ENCODE data around the gene IGFBP5. TPM values are rescaled to one million over a fixed set of nuclear protein-coding genes. Genes with fewer than 3 reads are reported as not detected.

Gene IGFBP5
- total RNA-seq, 4 donors from 2014 or later: 480 to 2,812 (median 618) TPM

DNA sequence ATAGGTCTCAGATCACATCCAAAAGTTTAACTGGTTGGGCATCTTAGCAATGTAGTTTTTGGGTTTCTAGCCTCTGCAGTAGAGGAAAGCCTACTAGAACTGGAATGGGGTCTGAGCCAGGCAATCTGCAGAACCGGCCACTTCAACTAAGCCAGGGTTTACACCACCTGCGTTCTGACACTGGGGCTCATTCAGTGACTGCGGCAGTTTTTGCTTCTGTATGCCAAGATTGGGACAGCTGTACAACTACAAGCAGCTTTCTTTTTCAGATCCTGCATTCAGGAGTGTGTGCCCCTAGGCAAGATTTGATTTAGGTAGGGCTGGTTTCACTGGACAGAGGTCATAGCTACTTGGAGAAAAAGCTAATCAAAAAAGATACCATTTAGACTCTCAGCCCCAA lies 43.7 kb upstream of the IGFBP5 start:
- no peaks in the 10 kb centered on the region for H3K27me3 ChIP-seq
- intact Hi-C loops (cut with DNase I; ENCODE audit: low total_unique reads): no loop called here
- no peaks in the 10 kb centered on the region for H3K36me3 ChIP-seq
- no peak for TF ChIP-seq POLR2A (IDR thresholded peaks at IDR 0.05)
- TF ChIP-seq, protein P1, sequence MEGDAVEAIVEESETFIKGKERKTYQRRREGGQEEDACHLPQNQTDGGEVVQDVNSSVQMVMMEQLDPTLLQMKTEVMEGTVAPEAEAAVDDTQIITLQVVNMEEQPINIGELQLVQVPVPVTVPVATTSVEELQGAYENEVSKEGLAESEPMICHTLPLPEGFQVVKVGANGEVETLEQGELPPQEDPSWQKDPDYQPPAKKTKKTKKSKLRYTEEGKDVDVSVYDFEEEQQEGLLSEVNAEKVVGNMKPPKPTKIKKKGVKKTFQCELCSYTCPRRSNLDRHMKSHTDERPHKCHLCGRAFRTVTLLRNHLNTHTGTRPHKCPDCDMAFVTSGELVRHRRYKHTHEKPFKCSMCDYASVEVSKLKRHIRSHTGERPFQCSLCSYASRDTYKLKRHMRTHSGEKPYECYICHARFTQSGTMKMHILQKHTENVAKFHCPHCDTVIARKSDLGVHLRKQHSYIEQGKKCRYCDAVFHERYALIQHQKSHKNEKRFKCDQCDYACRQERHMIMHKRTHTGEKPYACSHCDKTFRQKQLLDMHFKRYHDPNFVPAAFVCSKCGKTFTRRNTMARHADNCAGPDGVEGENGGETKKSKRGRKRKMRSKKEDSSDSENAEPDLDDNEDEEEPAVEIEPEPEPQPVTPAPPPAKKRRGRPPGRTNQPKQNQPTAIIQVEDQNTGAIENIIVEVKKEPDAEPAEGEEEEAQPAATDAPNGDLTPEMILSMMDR (IDR thresholded peaks at IDR 0.05): no peak
- peaks cover 0 to 3% of the 10 kb centered on the region in 2 donors for H3K4me1 ChIP-seq
- DNase-seq: no peak
- H3K4me3 ChIP-seq: no peak overlapping the region
- H3K9me3 ChIP-seq: no peaks in the 10 kb centered on the region
- peak overlapping the region in 1 of 2 donors; percentile 5 for H3K27ac ChIP-seq

DNA sequence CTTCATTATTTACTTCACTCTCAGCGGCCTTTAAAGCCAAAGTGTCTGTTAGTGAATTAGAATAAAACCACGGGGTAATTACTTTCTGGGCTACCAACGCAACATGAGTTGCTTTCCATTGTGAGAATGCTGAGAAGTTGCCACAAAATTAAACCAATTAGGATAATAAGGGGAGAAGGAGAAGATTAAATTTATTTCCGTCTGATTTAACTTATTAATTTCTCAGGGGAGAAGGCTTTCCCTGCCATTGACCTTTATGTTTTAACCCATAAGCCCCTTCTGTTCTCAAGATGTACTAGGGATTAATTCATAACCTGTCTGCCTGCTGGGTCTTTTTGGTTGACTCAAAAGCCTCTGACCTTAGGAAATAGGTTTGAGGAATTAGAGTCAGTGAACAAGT lies 42.3 kb upstream of the IGFBP5 start:
- peaks cover 0 to 3% of the 10 kb centered on the region in 2 donors for H3K4me1 ChIP-seq
- H3K4me3 ChIP-seq: no peak overlapping the region
- H3K36me3 ChIP-seq: no peaks in the 10 kb centered on the region
- peak overlapping the region; percentile 22 to 92 for H3K27ac ChIP-seq
- no peak for TF ChIP-seq POLR2A (IDR thresholded peaks at IDR 0.05)
- TF ChIP-seq, protein P1 (IDR thresholded peaks at IDR 0.05): no peak
- no peak for DNase-seq
- no peaks in the 10 kb centered on the region for H3K9me3 ChIP-seq
- H3K27me3 ChIP-seq: no peaks in the 10 kb centered on the region
- intact Hi-C loops (cut with DNase I; ENCODE audit: low total_unique reads): no loop called here

DNA sequence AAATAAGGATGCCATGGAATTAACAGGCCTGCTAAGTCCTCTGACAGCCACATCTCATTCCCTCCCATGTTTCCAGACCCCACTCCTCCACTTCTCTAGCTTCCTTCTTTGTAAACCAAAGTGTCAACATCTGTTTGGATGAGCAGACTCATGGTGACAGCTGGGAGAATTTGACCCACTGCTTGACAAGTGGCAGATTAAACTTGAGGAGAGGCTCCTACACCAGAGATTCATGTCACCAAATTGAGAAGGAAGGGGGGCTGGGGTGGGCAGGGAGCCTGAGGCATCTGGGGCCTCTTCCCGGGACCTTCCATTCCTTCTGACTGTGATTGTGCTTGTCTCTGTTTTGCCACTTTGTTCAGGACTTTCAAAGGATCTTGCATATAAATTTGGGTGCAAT lies 41.0 kb upstream of the IGFBP5 start:
- TF ChIP-seq POLR2A (IDR thresholded peaks at IDR 0.05): no peak
- TF ChIP-seq, protein P1 (IDR thresholded peaks at IDR 0.05): no peak
- H3K4me1 ChIP-seq: peaks cover 0 to 3% of the 10 kb centered on the region in 2 donors
- H3K9me3 ChIP-seq: no peaks in the 10 kb centered on the region
- intact Hi-C loops (cut with DNase I; ENCODE audit: low total_unique reads): no loop called here
- no peaks in the 10 kb centered on the region for H3K36me3 ChIP-seq
- H3K27me3 ChIP-seq: no peaks in the 10 kb centered on the region
- H3K27ac ChIP-seq: peak overlapping the region; percentile 86 to 92
- no peak overlapping the region for H3K4me3 ChIP-seq
- no peak for DNase-seq

DNA sequence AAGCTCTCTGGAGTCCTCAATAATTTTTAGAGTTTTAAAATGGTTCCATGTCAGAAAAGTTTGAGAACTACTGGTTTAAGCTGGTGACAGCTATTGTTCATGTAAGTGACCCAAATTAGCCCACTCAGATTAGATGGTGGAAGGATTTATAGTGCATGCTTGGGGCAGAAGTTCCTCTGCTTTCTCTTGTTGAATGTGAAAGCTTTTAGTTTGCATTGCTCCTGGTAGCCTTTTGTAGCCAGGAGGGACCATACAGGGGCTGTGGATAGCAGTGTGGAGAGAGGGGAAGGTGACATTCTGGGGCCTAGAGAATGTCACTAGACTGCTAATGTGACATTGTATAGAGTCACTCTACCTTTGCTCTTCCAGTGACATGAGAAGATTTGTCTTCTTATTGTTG lies 40.3 kb upstream of the IGFBP5 start:
- Histone ChIP-seq H3K4me1 (peaks cover 0 to 3% of the 10 kb centered on the region in 2 donors), H3K27ac (peak overlapping the region; percentile 86 to 92), H3K27me3 (no peaks in the 10 kb centered on the region), H3K36me3 (no peaks in the 10 kb centered on the region), H3K9me3 (no peaks in the 10 kb centered on the region), H3K4me3 (no peak overlapping the region)
- TF ChIP-seq, protein P1 (IDR thresholded peaks at IDR 0.05): no peak
- TF ChIP-seq POLR2A (IDR thresholded peaks at IDR 0.05): no peak
- no peak for DNase-seq
- intact Hi-C loops (cut with DNase I; ENCODE audit: low total_unique reads): no loop called here

DNA sequence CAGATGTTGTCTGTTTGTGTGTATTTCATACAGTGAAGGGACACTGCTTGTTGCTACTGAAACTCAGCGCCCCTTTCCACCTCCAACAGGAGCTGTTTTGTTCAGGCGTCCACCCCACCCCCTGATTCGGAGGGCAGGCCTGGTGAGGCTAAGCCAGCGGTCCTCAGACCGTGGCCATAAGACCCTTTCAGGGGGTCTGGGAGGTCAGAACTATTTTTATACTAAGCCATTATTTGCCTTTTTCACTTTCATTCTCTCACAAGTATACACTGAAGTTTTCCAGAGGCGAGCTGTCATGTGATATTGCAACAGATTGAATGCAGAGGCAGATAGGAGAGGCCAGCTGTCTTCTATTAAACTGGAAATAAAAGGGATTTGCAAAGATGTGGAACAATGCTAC lies 39.7 kb upstream of the IGFBP5 start:
- Histone ChIP-seq H3K27me3 (no peaks in the 10 kb centered on the region), H3K36me3 (no peaks in the 10 kb centered on the region), H3K4me3 (no peak overlapping the region), H3K9me3 (no peaks in the 10 kb centered on the region), H3K27ac (peak overlapping the region; percentile 86 to 92), H3K4me1 (peaks cover 0 to 3% of the 10 kb centered on the region in 2 donors)
- intact Hi-C loops (cut with DNase I; ENCODE audit: low total_unique reads): no loop called here
- peak; percentile 45 to 81 for DNase-seq
- no peak for TF ChIP-seq POLR2A (IDR thresholded peaks at IDR 0.05)

DNA sequence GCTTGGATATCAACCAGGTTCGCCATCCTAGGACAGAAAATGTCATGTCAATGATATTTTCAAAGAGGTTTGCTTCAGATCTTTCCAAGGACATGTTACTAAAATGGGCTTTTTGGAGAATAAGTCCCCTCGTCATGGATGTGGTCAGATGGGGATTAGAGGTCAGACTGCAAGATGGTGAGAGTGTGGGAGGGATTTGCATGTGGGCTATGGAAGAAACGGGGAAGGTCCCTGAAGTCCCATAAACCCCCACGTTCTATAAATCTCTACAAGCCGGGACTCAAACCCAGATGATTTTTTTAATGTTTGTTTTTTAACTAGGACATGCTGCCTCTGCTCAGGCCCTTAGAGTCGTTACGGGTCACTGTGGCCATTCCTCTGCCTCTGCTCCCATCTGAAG lies 37.7 kb upstream of the IGFBP5 start:
- peak overlapping the region; percentile 86 to 92 for H3K27ac ChIP-seq
- H3K36me3 ChIP-seq: no peaks in the 10 kb centered on the region
- H3K27me3 ChIP-seq: no peaks in the 10 kb centered on the region
- no peak for DNase-seq
- H3K9me3 ChIP-seq: no peaks in the 10 kb centered on the region
- TF ChIP-seq POLR2A (IDR thresholded peaks at IDR 0.05): no peak
- TF ChIP-seq, protein P1 (IDR thresholded peaks at IDR 0.05): no peak
- H3K4me3 ChIP-seq: no peak overlapping the region
- intact Hi-C loops (cut with DNase I; ENCODE audit: low total_unique reads): no loop called here
- peaks cover 0 to 3% of the 10 kb centered on the region in 2 donors for H3K4me1 ChIP-seq
